DMS79 (cell line): ENCODE measurements around the gene GPR137C.
"Not testable (repeated sequence)": the region's sequence is repeated elsewhere in the genome, so short reads cannot be mapped to it uniquely, and the experiment has no call there.

Experiments
- DNase-seq: peaks from one replicate; lab custom pipeline; 2025; lab: John Stamatoyannopoulos, UW

GPR137C gene

DNA sequence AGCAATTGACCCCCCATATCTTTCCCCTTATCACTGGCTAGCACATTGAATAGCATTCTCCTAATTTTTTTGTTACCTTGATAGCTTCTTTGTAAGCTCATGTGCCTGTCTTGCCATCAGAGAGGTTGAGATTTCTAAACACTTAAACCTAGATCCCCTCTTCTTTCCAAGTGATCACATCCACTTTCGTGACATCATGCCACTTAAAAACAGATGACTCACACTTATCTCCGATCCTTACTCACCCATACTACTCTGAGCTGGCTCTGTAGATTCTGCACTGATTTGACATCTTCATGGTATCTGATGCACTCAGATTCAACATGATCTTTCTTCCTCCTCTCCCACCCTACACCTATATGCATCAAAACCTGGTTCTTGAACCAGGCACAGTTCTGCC, 10.5 kb downstream of the GPR137C start:
- no peak for DNase-seq

DNA sequence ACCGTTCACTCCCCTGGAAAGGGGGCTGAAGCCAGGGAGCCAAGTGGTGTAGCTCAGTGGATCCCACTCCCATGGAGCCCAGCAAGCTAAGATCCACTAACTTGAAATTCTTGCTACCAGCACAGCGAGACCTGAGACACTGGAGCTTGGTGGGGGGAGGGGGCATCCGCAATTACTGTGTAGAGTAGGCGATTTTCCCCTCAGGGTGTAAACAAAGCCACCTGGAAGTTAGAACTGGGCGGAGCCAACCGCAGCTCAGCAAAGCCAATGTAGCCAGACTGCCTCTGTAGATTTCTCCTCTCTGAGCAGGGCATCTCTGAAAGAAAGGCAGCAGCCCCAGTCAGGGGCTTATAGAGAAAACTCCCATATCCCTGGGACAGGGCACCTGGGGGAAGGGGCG, 15.8 kb downstream of the GPR137C start:
- not testable (repeated sequence) for DNase-seq

DNA sequence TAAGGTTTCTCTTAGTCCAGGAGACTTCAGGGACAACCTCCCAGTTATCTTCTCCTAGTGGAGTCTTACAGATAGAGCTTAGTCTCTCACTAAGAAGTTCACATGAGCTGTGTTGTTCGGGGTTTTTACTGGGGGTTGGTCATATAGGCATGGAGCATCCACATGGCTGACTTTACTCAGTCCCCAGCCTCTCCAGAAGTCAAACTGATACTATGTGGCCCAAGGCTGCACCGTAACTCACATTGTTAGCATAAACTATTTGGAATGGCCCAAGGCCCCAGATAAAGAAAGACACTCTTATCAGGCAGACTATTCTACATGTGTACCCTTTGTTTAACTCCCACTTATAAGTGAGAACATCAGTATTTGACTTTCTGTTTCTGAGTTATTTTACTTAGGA, 23.2 kb downstream of the GPR137C start:
- DNase-seq, result no peak

DNA sequence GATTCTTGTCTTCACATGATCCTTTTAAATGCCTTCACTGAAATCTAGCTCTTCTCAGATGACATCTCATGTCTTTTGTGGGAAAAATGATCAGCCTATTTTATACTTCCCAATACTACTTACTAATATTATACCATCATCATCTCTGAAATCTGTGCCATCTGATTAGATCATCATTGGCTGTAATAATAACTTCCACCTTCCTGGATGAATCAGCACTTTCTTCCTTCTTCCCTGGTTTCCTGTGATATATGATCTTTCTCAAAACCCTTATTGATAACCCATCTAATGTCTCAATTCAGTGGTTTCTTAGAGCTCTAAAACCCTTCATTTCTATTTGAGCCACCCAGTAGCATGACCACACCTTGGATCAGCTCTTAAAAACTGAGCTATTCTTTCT, 30.9 kb downstream of the GPR137C start:
- DNase-seq, result no peak

DNA sequence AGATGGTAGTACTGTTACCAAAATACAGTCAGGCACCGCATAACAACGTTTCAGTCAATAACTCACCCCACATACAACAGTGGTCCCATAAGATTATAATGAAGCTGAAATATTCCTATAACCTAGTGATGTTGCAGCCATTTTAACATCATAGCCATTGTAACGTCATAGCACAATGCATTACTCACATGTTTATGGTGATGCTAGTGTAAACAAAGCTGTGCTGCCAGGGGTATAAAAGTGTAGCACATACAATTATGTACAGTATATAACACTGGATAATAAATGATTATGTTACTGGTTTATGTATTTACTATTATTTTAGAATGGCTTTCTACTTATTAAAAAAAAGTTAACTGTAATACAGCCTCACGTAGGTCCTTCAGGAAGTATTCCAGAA, 37.0 kb downstream of the GPR137C start:
- no peak for DNase-seq

DNA sequence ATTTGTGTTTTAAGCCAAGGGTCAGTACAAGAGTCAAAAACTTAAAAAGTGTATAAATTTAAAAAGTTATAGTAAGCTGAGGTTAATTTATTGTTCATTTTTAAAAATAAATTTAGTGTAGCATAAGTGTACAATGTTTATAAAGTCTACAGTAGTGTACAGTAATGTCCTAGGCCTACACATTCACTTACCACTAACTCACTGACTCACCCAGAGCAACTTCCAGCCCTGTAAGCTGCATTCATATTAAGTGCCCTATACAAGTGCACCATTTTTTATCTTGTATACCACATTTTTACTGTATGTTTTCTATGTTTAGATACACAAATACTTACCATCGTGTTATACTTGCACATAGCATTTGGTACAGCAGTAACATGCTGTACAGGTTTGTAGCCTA, 37.7 kb downstream of the GPR137C start:
- no peak for DNase-seq

DNA sequence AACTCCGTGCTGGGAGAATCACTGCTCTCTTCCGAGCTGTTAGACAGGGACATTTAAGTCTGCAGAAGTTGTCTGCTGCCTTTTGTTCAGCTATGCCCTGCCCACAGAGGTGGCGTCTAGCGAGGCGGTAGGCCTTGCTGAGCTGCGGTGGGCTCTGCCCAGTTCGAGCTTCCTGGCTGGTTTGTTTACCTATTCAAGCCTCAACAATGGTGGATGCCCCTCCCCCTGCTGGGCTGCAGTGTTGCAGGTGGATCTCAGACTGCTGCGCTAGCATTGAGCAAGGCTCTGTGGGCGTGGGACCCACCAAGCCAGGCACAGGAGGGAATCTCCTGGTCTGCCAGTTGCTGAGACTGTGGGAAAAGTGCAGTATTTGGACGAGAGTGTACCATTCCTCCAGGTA, 43.7 kb downstream of the GPR137C start:
- no peak for DNase-seq

DNA sequence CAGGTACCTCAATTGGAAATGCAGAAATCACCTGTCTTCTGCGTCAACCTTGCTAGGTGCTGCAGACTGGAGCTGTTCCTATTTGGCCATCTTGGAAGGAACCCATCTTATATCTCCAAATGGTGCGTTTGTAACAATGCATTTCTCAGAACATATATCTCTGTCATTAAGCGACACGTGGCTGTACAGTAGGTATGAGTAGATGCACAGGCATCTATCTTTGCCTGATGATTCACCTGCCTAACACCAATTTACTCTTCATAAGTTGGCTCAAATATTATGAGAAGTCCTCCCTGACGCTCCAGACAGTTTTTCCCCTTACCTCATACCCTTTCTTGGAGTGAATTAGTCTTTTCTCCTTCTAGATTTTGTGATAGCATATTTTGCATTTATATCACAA, 44.2 kb downstream of the GPR137C start:
- no peak for DNase-seq

DNA sequence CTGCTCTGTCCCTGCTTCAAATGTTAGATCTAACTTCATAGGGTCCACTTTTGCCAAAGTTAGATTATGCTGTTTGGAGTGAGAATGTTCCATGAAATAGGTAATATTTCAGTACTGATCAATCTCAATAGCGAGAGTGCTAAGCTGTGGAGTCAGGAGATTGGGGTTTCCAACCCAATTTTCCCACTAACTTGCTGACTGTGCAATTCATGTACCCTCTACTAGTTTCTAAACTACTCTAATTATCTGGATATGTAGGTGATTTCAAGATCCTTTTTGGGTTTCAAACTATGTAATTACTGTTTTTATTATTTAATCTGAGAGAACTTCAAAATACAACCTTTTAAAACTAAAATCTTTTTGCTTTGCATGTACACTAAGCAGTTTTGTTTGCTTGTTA, 45.9 kb downstream of the GPR137C start:
- no peak for DNase-seq

DNA sequence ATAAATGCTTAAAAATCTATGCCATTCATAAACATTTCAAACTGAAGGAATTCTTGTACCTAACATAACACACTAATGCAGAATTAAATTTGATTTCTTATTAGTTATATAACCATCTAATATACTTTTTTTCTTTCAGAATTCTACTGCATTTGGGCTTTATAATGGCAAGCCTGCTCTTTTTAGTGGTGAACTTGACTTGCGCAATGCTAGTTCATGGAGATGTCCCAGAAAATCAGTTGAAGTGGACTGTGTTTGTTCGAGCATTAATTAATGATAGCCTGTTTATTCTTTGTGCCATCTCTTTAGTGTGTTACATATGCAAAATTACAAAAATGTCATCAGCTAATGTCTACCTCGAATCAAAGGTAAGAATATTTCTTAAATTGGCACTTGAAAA, 47.3 kb downstream of the GPR137C start:
- no peak for DNase-seq

DNA sequence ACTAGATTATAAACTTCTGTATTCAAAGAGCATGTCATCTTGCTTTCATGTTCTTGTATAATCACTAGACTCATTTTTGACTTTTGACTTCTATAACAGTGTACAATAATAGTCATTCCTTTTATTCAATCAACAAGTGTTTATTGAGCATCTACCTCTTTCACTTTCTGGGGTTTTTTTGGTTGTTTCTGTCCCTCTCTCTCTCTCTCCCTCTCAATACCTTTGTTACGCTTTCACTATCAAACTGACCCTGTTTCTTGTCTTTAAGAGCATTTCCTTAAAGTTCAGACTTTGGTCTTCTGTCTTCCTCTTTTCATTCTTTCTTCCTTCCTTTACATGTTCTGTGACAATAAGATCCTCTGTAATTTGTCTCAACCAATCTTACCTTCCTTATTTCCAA, 49.5 kb downstream of the GPR137C start:
- no peak for DNase-seq

DNA sequence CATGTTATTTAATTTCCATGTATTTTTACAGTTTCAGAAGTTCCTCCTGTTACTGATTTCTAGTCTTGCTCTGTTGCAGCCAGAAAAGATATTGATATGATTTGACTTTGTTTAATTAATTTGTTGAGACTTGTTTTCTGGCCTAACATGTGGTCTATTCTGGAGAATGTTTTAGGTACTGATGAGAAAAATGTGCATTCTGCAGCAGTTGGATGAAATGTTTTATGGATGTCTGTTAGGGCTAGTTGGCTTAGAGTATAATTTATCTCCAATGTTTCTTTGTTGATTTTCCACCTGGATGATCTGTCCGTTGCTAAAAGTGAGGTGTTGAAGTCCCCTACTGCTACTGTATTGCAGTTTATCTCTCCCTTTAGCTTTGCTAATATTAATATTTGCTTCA, 54.4 kb downstream of the GPR137C start:
- DNase-seq, result no peak

DNA sequence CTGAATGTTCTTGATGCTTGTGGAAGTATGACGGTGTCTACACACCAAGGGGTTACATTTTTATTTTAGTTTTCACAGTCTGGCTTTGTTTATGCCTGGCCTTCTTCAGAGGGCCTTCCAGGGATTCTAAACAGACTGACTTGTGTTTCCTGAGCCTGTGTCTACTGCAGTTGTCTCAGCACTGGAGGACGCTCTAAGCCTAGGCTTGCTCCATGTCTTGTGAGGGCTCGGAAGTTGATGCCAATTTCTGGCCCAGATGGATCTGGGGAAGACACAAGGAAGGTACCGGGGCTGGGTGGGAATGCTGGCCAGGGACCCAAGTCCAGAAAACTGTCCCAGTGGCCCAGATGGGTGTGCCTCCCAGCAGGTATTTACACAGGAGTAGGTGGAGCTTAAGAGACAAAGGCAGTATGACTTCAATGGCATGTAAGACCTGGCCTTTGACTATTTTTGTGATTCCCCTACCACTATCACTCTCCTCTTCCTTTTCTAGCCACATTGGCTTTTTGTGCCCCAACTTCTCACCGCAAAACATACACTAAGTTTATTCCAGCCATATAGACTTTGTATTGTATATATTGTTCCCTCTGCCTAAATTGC, 56.9 kb downstream of the GPR137C start:
- no peak for DNase-seq

DNA sequence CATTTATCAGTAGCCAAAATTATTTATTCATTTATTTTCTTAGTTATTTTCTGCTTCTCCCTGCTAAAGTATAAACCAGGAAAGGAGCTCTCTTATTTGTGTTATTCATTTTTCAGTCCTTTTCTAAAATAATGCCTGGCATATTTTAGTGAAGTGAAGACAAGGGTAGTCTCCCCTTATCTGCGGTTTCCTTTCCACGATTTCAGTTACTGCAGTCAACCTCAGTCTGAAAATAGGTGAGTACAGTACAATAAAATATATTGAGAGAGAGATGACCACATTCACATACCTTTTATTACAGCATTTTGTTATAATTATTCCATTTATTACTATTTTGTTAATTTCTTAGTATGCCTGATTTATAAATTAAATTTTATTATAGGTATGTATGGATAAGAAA, 57.6 kb downstream of the GPR137C start:
- DNase-seq, result no peak

DNA sequence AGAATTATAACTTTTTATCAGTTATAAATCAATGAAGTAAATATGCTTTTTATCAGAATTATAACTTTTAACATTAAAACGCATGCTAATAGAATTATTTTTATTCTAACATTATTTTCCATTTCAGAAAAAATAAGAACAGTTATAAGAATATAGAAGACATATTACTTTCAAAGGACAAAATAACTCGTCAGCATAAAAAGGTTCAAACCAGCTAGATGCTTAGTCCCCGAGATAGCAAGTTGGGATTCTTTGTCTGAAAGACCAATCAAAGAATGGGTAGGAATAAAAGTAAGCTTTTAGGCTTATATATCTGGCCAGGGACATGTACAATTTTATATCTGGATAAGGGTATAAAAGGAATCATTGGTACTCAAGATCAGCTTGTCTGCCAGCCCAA, 66.0 kb downstream of the GPR137C start:
- no peak for DNase-seq

DNA sequence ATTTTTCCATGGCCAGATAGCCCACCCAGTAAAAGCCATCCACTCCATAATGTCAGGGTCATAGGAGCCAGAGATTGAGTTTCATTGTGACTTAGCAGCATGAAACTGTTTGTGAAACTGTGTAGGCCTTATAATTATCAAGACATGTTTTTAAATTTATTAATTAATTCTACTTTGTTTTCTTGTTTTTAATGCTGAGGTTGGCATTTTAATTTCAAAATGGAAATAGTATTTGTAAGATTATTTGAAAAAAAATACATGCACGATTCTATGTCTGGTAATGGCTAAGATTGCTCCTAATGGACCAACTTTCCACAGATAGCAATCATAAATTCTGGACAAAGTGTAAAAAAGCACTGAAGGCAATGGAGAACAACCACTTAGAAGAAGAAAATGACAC, 67.1 kb downstream of the GPR137C start:
- DNase-seq, result no peak

DNA sequence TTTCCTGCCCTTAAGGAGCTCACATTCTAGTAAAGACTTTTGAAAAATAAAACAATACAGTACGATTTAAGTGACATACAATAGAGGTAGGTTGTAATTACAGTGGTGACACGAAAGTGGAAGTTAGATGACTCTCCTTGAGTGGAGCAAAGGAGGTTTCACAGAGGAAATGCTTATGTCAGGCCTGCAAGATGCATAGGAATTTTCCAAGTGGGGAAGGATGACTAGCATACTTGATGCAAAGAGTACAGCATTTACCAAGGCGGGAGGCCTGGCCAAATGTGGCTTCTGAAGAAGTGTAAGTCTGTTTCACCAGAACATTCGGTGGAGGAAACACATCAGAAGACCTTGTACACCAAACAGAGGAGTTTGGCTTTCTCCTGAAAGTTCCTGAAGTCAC, 87.5 kb downstream of the GPR137C start:
- no peak for DNase-seq

DNA sequence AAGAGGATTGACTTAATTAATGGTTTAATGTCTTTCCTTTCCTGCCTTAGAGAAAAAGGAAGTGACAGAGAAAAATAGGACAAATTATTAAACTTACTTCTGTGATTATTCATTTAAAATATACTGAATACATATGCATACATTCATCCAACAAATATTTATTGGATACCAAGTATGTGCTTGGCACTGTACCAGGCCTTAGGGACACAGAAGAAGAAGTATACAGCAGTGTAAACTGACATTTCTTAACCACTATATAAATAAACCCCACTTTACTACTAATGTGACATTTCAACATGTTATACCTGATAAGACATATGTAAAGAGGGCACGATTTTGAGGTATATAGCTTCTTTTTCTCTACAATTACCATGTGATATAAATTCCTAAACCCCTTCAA, 89.1 kb downstream of the GPR137C start:
- DNase-seq, result no peak

DNA sequence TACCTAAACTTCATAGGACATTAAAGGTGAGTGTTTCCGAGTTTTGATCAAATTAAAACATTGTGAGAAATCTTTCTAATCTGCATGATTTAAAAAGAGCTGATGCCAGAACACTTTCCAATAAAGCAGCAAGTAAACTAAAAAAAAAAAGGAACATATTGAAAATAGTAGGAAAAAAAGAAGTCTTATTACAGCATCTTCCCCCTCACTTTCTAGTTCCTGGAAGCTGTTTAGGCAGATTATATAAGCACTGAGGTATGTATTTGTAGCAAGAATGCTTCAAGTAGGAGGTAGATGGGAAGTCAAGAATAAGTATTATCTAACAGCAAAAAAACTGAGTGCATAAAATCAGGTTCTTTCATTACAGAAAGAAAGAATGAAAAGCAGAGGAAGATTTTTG, 96.9 kb downstream of the GPR137C start:
- no peak for DNase-seq

DNA sequence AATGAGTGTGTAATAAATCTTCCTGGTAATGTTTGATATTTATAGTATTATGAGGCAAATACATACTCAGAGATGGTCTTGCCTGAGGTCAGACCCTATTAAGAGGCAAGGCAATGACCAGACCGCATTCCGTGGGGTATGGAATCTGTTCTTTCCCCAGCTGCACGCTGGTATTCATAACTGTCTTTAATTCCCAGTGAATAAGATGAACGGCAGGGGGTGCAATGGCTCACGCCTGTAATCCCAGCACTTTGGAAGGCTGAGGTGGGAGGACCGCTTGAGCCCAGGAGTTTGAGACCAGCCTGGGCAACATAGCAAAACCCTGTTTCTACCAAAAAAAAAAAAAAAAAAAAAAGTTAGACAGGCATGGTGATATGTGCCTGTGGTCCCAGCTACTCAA, 98.1 kb downstream of the GPR137C start:
- no peak for DNase-seq

DNA sequence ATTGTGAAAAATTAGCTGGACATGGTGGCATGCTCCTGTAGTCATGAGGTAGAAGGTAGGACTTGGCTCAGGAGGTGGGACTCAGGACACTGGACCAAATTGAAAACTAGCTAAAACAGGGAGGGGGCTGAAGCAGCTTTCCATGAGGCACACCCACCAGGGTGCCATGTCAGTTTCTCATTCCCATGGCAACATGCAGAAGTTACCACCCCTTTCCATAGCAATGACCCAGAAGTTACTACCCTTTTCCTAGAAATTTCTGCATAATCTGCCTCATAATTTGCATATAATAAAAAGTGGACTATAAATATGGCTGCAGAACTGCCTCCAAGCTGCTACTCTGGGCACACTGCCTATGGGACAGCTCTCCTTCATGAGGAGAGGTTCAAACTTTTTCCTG, 104.3 kb downstream of the GPR137C start:
- no peak for DNase-seq

DNA sequence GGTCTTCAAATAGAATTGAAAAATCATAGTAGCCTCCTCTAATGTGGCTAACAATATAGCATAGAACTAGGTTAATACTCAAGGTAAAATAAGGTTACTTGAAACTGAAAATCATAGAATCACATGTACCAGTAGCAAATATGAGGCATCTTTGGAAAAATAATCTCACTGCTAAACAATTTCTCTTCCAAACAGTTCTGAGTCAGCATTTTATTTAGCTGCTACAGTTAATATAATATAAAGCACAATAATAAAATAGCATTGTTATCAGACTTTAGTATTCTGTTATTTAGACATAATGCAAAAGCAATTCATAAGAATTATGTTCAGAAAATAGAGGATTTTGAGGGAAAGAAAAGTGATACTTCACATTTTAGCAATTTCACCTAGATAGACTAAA, 107.7 kb downstream of the GPR137C start:
- no peak for DNase-seq

DNA sequence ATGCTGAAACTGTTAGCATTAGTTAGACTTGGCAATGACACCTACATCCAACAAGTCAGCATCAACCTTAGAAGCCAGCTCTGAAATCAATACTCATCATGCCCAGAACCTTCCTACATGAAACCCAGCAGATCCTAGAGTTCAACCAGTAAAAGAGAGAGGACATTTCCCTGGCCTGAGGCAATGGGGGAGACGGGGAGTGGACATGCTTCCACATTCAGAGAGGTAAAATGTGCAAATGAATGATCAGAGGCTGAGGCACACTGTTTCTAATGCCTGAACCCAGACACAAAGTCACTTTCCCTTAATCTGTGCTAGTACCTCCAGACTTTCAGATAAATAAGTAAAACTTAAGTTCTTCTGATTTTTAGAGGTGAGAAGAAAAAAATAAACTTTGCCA, 108.2 kb downstream of the GPR137C start:
- DNase-seq, result no peak

DNA sequence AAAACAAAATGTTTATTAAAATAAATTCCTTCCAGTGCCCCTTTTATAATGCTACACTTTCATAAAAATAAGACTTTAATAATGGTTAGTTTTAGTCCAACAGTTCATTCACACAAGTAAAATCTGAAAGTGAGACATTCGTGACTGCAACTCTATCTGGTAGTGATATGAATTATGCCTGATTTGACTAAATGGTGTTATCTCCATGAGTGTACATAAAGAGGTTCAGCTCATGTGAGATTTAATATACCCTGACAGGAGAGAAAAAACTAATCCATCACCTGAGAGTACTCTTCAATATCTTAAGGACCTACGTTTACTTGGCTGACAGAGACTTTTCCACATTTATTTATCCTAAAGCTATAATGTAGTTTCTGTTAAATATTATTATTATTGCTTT, 108.7 kb downstream of the GPR137C start:
- no peak for DNase-seq

DNA sequence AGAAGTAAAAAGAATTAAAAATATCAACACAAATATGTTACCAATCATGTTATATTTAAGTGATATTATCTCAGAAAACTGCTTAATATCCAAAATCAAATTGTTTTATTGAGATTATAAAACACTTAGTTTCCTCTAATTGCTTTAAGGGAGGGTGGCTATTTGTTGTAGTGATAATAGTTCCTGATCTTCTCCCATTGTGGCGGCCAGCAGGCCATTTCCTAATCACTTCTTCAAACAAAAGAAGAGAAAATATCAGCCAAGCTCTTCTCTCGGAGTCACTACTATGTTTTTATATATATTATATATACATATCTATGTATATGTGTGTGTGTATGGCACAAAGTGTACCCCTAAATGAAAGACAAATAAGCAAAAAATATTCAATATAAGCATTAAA, 111.2 kb downstream of the GPR137C start:
- DNase-seq, result no peak
